ENCODE measurements around the gene CMKLR1. TPM values are rescaled to one million over a fixed set of nuclear protein-coding genes. Genes with fewer than 3 reads are reported as not detected.

The CMKLR1 gene
- total RNA-seq, 1 donor from 2014 or later: not detected

Other genes with a start within 250 kb of the CMKLR1 start
- not detected in 2 replicates for gene WSCD2, start 210.0 kb downstream of the CMKLR1 start, total RNA-seq
- gene FICD, start 176.0 kb upstream of the CMKLR1 start, total RNA-seq: 4.1 and 4.8 TPM in 2 replicates
- 41.0 and 84.1 TPM in 2 replicates for gene SART3, start 221.9 kb upstream of the CMKLR1 start, total RNA-seq
- 66.3 and 77.0 TPM in 2 replicates for gene ISCU, start 223.3 kb upstream of the CMKLR1 start, total RNA-seq